KMS-11 (cell line): Measurements from ENCODE around the gene MPRIP.

Experiments
- H2AFZ ChIP-seq: fragments of 200-600 bp; sonication (generic); 2 replicates; pipeline ENCODE4 v1.6.1; 2016; ENCODE audit warnings: antibody characterized with exemption, mixed run types, low read depth
- H3K27ac ChIP-seq: fragments of 200-600 bp; sonication (generic); 2 replicates; pipeline ENCODE4 v1.6.1; 2016; ENCODE audit warnings: mild to moderate bottlenecking, mixed run types
- H3K27me3 ChIP-seq: fragments of 200-600 bp; sonication (generic); 2 replicates; pipeline ENCODE4 v1.6.1; 2017; ENCODE audit warnings: mild to moderate bottlenecking, low read depth, mixed run types, moderate library complexity; ENCODE audit not compliant: insufficient read depth
- H3K36me3 ChIP-seq: fragments of 200-600 bp; sonication (generic); 2 replicates; pipeline ENCODE4 v1.6.1; 2017; ENCODE audit warnings: mild to moderate bottlenecking, mixed run types; ENCODE audit not compliant: insufficient read depth
- H3K4me1 ChIP-seq: fragments of 200-600 bp; sonication (generic); 2 replicates; pipeline ENCODE4 v1.6.1; 2016; ENCODE audit warnings: mild to moderate bottlenecking, low read depth, mixed run types; ENCODE audit not compliant: poor library complexity, severe bottlenecking
- H3K4me2 ChIP-seq: fragments of 200-600 bp; sonication (generic); 2 replicates; pipeline ENCODE4 v1.7.0; 2016; ENCODE audit warnings: mild to moderate bottlenecking, mixed run types
- H3K4me3 ChIP-seq: fragments of 200-600 bp; sonication (generic); IDR thresholded peaks from 2 replicates; pipeline ENCODE4 v1.6.1; 2017; ENCODE audit warnings: low read depth, low read length, mixed read lengths; ENCODE audit not compliant: insufficient read depth
- H3K79me2 ChIP-seq: fragments of 200-600 bp; sonication (generic); 2 replicates; pipeline ENCODE4 v1.6.1; 2016; ENCODE audit warnings: low read depth, mixed run types; ENCODE audit not compliant: insufficient read depth
- H3K9ac ChIP-seq: fragments of 200-600 bp; sonication (generic); 2 replicates; pipeline ENCODE4 v1.6.1; 2016; ENCODE audit warnings: mild to moderate bottlenecking, mixed run types
- H4K20me1 ChIP-seq: fragments of 200-600 bp; sonication (generic); 2 replicates; pipeline ENCODE4 v1.6.1; 2016; ENCODE audit warnings: mild to moderate bottlenecking, mixed run types; ENCODE audit not compliant: insufficient read depth
- TF ChIP-seq, protein P1 (sequence below): fragments of 200-600 bp; sonication (generic); conservative IDR thresholded peaks from 2 replicates; pipeline ENCODE4 v1.6.1; 2017; ENCODE audit warnings: low read depth, mild to moderate bottlenecking, antibody characterized with exemption, low read length, moderate library complexity, mixed read lengths

MPRIP gene

GRCh38 chr17:17086585-17086984, 44.3 kb downstream of the MPRIP start:
- Histone ChIP-seq H2AFZ (no peak overlapping the region), H3K9ac (no peak overlapping the region), H3K27ac (no peak overlapping the region), H4K20me1 (no peaks in the 10 kb centered on the region), H3K4me2 (no peak overlapping the region), H3K36me3 (no peaks in the 10 kb centered on the region), H3K27me3 (no peaks in the 10 kb centered on the region), H3K79me2 (no peaks in the 10 kb centered on the region), H3K4me3 (no peak overlapping the region), H3K4me1 (no peaks in the 10 kb centered on the region)
- TF ChIP-seq, protein P1, sequence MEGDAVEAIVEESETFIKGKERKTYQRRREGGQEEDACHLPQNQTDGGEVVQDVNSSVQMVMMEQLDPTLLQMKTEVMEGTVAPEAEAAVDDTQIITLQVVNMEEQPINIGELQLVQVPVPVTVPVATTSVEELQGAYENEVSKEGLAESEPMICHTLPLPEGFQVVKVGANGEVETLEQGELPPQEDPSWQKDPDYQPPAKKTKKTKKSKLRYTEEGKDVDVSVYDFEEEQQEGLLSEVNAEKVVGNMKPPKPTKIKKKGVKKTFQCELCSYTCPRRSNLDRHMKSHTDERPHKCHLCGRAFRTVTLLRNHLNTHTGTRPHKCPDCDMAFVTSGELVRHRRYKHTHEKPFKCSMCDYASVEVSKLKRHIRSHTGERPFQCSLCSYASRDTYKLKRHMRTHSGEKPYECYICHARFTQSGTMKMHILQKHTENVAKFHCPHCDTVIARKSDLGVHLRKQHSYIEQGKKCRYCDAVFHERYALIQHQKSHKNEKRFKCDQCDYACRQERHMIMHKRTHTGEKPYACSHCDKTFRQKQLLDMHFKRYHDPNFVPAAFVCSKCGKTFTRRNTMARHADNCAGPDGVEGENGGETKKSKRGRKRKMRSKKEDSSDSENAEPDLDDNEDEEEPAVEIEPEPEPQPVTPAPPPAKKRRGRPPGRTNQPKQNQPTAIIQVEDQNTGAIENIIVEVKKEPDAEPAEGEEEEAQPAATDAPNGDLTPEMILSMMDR = no peak

DNA sequence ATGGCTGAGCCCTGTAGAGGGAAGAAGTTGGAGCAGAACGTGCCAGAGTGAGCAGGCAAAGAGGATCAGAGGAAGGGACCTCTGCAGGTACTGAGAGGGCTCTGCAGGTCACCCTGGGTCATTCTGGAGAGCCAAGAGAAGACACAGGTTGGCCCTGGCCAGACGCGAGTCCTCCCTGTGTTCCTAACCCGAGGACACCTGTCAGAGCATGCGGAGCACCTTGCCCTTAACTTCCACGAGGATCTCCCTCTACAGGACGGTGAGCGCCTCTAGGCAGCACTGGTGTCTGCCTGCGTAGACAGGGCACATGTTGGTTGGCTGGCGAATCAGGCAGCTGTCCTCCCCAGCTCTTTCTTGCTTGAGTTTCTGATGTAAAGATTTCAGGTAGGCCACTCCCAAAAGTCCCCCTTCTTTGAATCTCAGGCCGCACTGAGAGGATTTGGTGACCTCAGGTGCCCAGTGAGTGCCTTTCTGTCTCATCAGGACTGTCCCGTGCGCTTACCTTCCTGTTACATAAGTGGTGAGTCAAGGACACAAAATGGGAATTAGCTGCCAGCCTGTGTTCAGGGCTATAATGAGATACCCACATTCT, 45.3 kb downstream of the MPRIP start:
- Histone ChIP-seq H3K4me3 (no peak overlapping the region), H2AFZ (no peak overlapping the region), H3K27ac (no peak overlapping the region), H3K27me3 (no peaks in the 10 kb centered on the region), H3K79me2 (no peaks in the 10 kb centered on the region), H3K36me3 (no peaks in the 10 kb centered on the region), H3K4me2 (no peak overlapping the region), H4K20me1 (no peaks in the 10 kb centered on the region), H3K9ac (no peak overlapping the region), H3K4me1 (no peaks in the 10 kb centered on the region)
- TF ChIP-seq, protein P1 = no peak

DNA sequence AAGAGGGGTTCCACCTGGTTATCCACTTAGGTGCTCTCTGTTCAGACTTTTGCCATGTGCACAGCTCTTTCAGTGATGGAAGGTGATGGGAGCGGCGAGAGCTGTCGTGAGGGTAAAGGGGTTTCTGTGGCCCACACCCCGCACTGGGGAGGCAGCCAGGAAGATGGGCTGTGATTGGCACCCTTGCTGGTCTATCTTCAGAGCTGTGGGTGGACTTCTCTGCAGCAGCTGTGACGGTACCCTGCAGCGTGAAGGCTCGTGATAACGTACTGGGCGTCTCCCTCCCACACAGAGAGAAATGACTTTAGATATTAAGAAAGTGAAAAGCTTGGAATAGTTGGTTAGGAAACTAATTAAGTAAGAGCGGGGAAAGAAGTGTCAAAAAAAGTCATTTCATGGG, 45.8 kb downstream of the MPRIP start:
- Histone ChIP-seq H3K4me1 (no peaks in the 10 kb centered on the region), H3K27ac (no peak overlapping the region), H3K9ac (no peak overlapping the region), H3K27me3 (no peaks in the 10 kb centered on the region), H3K36me3 (no peaks in the 10 kb centered on the region), H2AFZ (no peak overlapping the region), H3K4me2 (no peak overlapping the region), H3K4me3 (no peak overlapping the region), H3K79me2 (no peaks in the 10 kb centered on the region), H4K20me1 (no peaks in the 10 kb centered on the region)
- TF ChIP-seq, protein P1 = no peak

DNA sequence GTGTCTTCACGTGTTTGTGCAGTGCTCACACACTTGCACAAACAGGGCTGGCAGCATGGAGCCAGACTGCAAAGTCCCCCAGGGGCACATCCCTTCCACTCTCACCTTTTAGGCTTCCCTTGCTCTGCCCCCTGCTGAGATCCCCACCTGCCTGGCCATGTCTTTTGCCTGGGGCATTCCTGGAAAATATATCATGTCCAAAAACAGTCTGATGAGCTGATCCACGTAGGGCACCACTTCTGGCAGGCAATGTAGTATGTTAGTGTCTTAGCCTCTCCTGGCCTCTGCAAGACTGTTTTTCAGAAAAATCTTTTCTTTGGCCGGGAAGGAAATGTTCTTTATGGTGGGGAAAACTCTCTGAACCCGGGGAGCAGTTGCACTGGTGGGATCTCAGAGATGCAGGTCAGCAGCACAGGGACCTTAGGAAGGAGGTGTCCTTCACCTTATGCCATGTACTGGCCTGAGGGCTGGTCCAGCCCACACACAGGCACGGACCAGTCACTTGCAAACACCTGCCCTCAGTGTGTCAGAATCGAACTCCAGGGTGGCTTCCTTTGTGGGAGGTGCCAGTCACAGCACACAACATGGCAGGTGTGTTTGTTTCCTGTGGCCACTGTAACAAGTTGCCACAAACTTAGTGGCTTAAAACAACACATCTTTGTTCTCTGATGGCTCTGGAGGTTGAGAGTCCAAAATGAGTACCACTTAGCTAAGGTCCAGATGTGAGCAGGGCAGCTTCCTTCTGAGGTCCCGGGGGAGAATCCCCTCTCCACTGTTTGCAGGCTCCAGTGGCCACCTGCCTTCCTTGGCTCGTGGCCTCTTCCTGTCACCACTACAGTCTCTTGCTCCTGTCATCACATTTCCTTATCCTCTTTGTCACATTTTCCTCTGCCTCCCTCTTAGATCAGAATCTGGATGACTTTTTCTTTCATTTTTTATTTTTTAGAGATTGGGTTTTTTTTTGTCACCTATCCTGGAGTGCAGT, 46.6 kb downstream of the MPRIP start:
- Histone ChIP-seq H2AFZ (no peak overlapping the region), H3K79me2 (no peaks in the 10 kb centered on the region), H3K27me3 (no peaks in the 10 kb centered on the region), H3K4me1 (no peaks in the 10 kb centered on the region), H3K36me3 (no peaks in the 10 kb centered on the region), H3K27ac (no peak overlapping the region), H4K20me1 (no peaks in the 10 kb centered on the region), H3K4me2 (no peak overlapping the region), H3K9ac (no peak overlapping the region), H3K4me3 (no peak overlapping the region)
- TF ChIP-seq, protein P1 = no peak
